ENCODE data around the gene WDR41. TPM values are rescaled to one million over a fixed set of nuclear protein-coding genes. Genes with fewer than 3 reads are reported as not detected.
"Not testable (repeated sequence)": the region's sequence is repeated elsewhere in the genome, so short reads cannot be mapped to it uniquely, and the experiment has no call there.

WDR41 gene
- total RNA-seq, 1 donor from 2014 or later: 45.4 TPM

- TF ChIP-seq CTCF (IDR thresholded peaks at IDR 0.05): no peak
- Histone ChIP-seq H3K27ac (no peak overlapping the region), H3K27me3 (no peaks in the 10 kb centered on the region), H3K9me3 (no peaks in the 10 kb centered on the region), H3K4me1 (peaks cover 0 to 10% of the 10 kb centered on the region in 2 donors), H3K4me3 (no peak overlapping the region), H3K36me3 (peaks cover 17 to 30% of the 10 kb centered on the region in 2 donors)
- no peak for DNase-seq (ENCODE audit: low spot score in 2 of 2)
- intact Hi-C loops (cut with DNase I): no loop called here
These were observed 5.7 kb downstream of the WDR41 start for GRCh38 chr5:77486344-77486962.

- intact Hi-C loops (cut with DNase I): no loop called here
- Histone ChIP-seq H3K9me3 (no peaks in the 10 kb centered on the region), H3K27ac (no peak overlapping the region), H3K4me3 (no peak overlapping the region), H3K36me3 (peaks cover 17 to 30% of the 10 kb centered on the region in 2 donors), H3K4me1 (no peaks in the 10 kb centered on the region), H3K27me3 (no peaks in the 10 kb centered on the region)
- no peak for DNase-seq (ENCODE audit: low spot score in 2 of 2)
- no peak for TF ChIP-seq CTCF (IDR thresholded peaks at IDR 0.05)
These were observed 8.4 kb downstream of the WDR41 start for GRCh38 chr5:77483682-77484081.

GRCh38 chr5:77475041-77475440 is 17.1 kb downstream of the WDR41 start:
- H3K4me3 ChIP-seq; H3K27me3 ChIP-seq; H3K36me3 ChIP-seq; H3K9me3 ChIP-seq; intact Hi-C loops (cut with DNase I); H3K4me1 ChIP-seq; H3K27ac ChIP-seq: not testable (repeated sequence)
- DNase-seq (ENCODE audit: low spot score in 2 of 2): peak in 1 of 2 donors; percentile 59

- H3K4me1 ChIP-seq; H3K4me3 ChIP-seq; H3K9me3 ChIP-seq; H3K36me3 ChIP-seq; H3K27ac ChIP-seq; DNase-seq (ENCODE audit: low spot score in 2 of 2); H3K27me3 ChIP-seq; intact Hi-C loops (cut with DNase I): not testable (repeated sequence)
These were observed 23.2 kb downstream of the WDR41 start for GRCh38 chr5:77468875-77469274.

GRCh38 chr5:77463905-77464304 is 28.2 kb downstream of the WDR41 start:
- TF ChIP-seq CTCF (IDR thresholded peaks at IDR 0.05): no peak
- Histone ChIP-seq H3K27ac (no peak overlapping the region), H3K4me3 (no peak overlapping the region), H3K36me3 (peaks cover 7 to 17% of the 10 kb centered on the region in 2 donors), H3K27me3 (no peaks in the 10 kb centered on the region), H3K4me1 (no peaks in the 10 kb centered on the region), H3K9me3 (peaks cover 0 to 2% of the 10 kb centered on the region in 2 donors)
- intact Hi-C loops (cut with DNase I): no loop called here
- DNase-seq (ENCODE audit: low spot score in 2 of 2): no peak

GRCh38 chr5:77461287-77461686 is 30.8 kb downstream of the WDR41 start:
- Histone ChIP-seq H3K9me3 (no peaks in the 10 kb centered on the region), H3K4me1 (no peaks in the 10 kb centered on the region)
- intact Hi-C loops (cut with DNase I): no loop called here

More at GRCh38 chr5:77461287-77461686, 30.8 kb downstream of the WDR41 start:
- Histone ChIP-seq H3K36me3 (peaks cover 7 to 15% of the 10 kb centered on the region in 2 donors), H3K4me3 (no peak overlapping the region), H3K27me3 (no peaks in the 10 kb centered on the region), H3K27ac (no peak overlapping the region)
- no peak for TF ChIP-seq CTCF (IDR thresholded peaks at IDR 0.05)
- DNase-seq (ENCODE audit: low spot score in 2 of 2): no peak
